Ammon's horn (tissue), 1 donor: ENCODE results near the gene ITGB4.

ENCODE experiments used
- DNase-seq: peaks from one replicate; pipeline ENCODE4 v3.0.0-alpha.2; 2016; ENCODE audit warnings: low spot score

The ITGB4 gene

GRCh38 chr17:75791254-75791653, 70.0 kb downstream of the ITGB4 start:
- DNase-seq, result no peak

- no peak for DNase-seq
Observed at GRCh38 chr17:75793460-75793859, 72.2 kb downstream of the ITGB4 start.

DNA sequence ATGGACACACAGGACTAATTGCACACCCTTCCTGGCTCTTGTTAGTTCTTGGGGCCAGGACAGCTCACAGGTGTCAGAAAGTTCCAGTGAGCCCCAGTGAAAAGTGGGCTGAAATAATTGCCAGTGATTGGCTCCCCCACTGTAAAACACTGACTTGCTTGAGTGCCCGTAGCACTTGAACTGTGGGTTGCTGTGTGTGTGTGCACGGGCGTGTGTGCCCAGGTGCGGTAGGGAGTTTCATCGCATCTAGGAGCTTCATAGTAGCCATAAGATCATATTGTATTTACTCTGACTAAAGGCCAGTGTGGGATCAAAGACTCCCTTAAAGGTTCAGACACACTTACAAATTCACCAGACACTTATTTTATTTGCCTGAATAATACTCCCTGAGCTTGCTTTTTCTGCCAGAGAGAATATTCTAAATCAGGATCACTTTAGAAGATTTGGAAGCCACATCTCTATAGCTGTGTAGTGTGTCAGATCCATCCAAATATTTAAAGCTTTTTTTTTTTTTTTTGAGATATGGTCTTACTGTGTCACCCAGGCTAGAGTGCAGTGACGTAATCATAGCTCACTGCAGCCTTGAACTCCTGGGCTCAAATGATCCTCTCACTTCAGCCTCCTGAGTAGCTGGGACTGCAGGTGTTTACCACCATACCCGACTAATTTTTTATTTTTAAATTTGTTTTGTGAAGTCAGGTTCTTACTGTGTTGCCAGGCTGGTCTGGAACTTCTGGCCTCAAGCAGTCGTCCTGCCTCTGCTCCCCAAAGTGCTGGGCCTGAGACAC, 74.8 kb downstream of the ITGB4 start:
- no peak for DNase-seq

GRCh38 chr17:75799402-75799801, 78.1 kb downstream of the ITGB4 start:
- DNase-seq, result no peak

DNA sequence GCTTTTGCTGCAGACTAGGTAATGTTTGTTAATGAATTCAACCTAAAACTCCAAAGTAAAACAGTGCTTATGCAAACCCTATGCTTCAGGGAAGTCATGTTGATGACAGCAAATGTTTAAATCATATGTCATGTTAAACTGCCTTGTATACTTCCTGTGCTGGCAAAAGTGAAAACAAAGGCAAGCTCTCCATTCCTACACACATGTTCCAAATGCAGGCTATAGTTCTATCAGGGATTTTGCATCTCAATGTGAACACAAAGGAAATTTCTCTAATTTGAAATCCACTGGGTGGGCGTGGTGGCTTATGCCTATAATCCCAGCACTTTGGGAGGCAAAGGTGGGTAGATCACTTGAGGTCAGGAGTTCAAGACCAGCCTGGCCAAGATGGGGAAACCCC, 82.6 kb downstream of the ITGB4 start:
- no peak for DNase-seq

DNA sequence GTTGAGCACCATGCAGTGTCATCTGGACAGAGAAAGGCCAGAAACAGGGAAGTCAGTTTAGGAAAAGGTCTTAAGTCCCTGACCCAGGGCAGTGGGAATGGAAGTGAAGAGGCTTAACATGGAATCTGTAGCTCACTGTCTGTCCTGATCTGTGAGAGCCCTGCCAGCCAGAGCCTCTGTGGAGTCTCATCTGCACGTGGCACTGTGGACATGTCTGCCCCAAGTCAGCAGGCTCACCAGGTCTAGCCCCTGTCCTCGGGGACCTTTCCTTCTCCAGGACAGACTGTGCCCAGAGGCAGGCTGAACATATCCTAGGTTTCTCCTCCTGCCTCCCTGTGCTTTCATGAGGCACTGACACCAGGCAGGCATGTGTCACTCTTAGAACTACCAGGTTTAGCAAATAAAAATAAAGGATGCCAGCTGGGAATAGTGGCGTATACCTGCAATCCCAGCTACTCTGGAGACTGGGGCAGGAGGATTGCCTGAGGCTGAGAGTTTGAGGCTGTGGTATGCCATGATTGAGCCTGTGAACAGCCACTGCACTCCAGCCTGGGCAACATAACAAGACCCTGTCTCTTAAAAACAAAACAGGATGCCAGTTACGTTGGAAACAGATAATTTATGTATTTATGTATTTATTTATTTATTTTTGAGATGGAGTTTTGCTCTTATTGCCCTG, 85.7 kb downstream of the ITGB4 start:
- no peak for DNase-seq
